ENCODE results near the gene ALDH5A1.

ALDH5A1 gene

GRCh38 chr6:24448396-24448795, 46.4 kb upstream of the ALDH5A1 start:
- Histone ChIP-seq H3K4me2 (ENCODE audit: low read depth, low read length, poor library complexity, severe bottlenecking) (no peak overlapping the region), H3K9me3 (ENCODE audit: insufficient read depth, low read depth, low read length) (no peaks in the 10 kb centered on the region), H3K9me2 (replicated peaks; ENCODE audit: low read depth, low read length) (no peaks in the 10 kb centered on the region), H3K9ac (ENCODE audit: low read depth, low read length, poor library complexity, severe bottlenecking) (no peak overlapping the region), H4K20me1 (ENCODE audit: insufficient read depth, low read length, poor library complexity, severe bottlenecking) (no peaks in the 10 kb centered on the region), H3K27me3 (ENCODE audit: insufficient read depth, low read length, poor library complexity, severe bottlenecking) (no peaks in the 10 kb centered on the region), H3F3A (ENCODE audit: low read depth) (no peaks in the 10 kb centered on the region), H3K4me1 (ENCODE audit: insufficient read depth, low read length, poor library complexity, severe bottlenecking) (peaks cover 8% of the 10 kb centered on the region), H3K36me3 (ENCODE audit: insufficient read depth, low read length) (no peaks in the 10 kb centered on the region), H3K4me3 (ENCODE audit: low read length, poor library complexity, severe bottlenecking) (no peak overlapping the region), H3K79me2 (ENCODE audit: insufficient read depth, low read length) (no peaks in the 10 kb centered on the region), H2AFZ (ENCODE audit: low read length) (no peak overlapping the region)
- no peak for TF ChIP-seq EZH2phosphoT487 (IDR thresholded peaks at IDR 0.05; ENCODE audit: borderline replicate concordance)
- no peak for TF ChIP-seq CTCF (conservative IDR thresholded peaks at IDR 0.05; ENCODE audit: low read length)

- Histone ChIP-seq H4K20me1 (ENCODE audit: insufficient read depth, low read length, poor library complexity, severe bottlenecking) (no peaks in the 10 kb centered on the region), H3K4me3 (ENCODE audit: low read length, poor library complexity, severe bottlenecking) (no peak overlapping the region), H3F3A (ENCODE audit: low read depth) (no peaks in the 10 kb centered on the region), H3K9me3 (ENCODE audit: insufficient read depth, low read depth, low read length) (no peaks in the 10 kb centered on the region), H3K27me3 (ENCODE audit: insufficient read depth, low read length, poor library complexity, severe bottlenecking) (no peaks in the 10 kb centered on the region), H3K4me1 (ENCODE audit: insufficient read depth, low read length, poor library complexity, severe bottlenecking) (peaks cover 8% of the 10 kb centered on the region), H3K79me2 (ENCODE audit: insufficient read depth, low read length) (no peaks in the 10 kb centered on the region), H3K9me2 (replicated peaks; ENCODE audit: low read depth, low read length) (no peaks in the 10 kb centered on the region), H2AFZ (ENCODE audit: low read length) (no peak overlapping the region), H3K9ac (ENCODE audit: low read depth, low read length, poor library complexity, severe bottlenecking) (no peak overlapping the region), H3K36me3 (ENCODE audit: insufficient read depth, low read length) (no peaks in the 10 kb centered on the region), H3K4me2 (ENCODE audit: low read depth, low read length, poor library complexity, severe bottlenecking) (no peak overlapping the region)
- TF ChIP-seq EZH2phosphoT487 (IDR thresholded peaks at IDR 0.05; ENCODE audit: borderline replicate concordance) = no peak
- no peak for TF ChIP-seq CTCF (conservative IDR thresholded peaks at IDR 0.05; ENCODE audit: low read length)
Measured at GRCh38 chr6:24448828-24449525, 45.8 kb upstream of the ALDH5A1 start.

DNA sequence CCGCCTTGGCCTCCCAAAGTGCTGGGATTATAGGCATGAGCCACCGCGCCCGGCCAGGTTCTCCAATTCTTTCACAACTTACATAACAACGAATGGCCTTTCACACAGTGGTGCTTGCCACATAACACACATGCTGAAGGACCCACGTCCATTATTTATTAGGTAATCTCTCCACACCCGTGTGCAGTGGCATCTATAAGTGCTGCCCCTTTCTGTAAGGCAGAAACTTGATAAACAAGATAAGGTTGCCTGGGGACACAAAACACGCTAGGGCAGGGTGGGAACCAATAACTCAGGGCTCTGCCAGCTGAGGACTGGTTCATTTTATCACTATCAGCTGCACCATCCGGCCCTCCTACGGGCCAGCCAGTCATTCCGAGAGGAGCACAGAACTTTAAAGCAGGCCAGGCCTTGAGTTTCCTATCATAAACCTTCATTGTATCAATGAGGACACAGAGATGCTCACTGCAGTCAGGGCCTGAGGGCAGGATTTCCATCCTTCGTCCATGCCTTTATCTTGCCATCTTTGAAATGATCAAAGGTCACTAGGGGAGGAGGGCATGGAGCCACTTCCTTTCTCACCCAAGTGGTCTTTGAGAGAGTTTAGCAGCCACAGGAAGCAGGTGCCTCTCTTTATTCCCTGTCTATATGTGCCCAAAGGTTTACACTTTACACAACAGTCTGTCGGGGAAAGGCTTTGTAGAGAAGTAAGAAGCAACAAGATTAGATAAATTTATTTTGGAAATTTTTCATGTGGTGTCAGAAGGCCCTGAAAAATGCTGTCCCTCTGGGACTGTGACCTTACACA, 43.0 kb upstream of the ALDH5A1 start:
- H3K79me2 ChIP-seq (ENCODE audit: insufficient read depth, low read length) = no peaks in the 10 kb centered on the region
- no peaks in the 10 kb centered on the region for H4K20me1 ChIP-seq (ENCODE audit: insufficient read depth, low read length, poor library complexity, severe bottlenecking)
- no peaks in the 10 kb centered on the region for H3K36me3 ChIP-seq (ENCODE audit: insufficient read depth, low read length)
- no peaks in the 10 kb centered on the region for H3K9me3 ChIP-seq (ENCODE audit: insufficient read depth, low read depth, low read length)
- H3K9ac ChIP-seq (ENCODE audit: low read depth, low read length, poor library complexity, severe bottlenecking) = no peak overlapping the region
- no peak for TF ChIP-seq EZH2phosphoT487 (IDR thresholded peaks at IDR 0.05; ENCODE audit: borderline replicate concordance)
- no peak for TF ChIP-seq CTCF (conservative IDR thresholded peaks at IDR 0.05; ENCODE audit: low read length)
- H3K9me2 ChIP-seq (replicated peaks; ENCODE audit: low read depth, low read length) = no peaks in the 10 kb centered on the region
- no peaks in the 10 kb centered on the region for H3K27me3 ChIP-seq (ENCODE audit: insufficient read depth, low read length, poor library complexity, severe bottlenecking)
- peaks cover 8% of the 10 kb centered on the region for H3K4me1 ChIP-seq (ENCODE audit: insufficient read depth, low read length, poor library complexity, severe bottlenecking)
- H3K4me3 ChIP-seq (ENCODE audit: low read length, poor library complexity, severe bottlenecking) = no peak overlapping the region
- H3K4me2 ChIP-seq (ENCODE audit: low read depth, low read length, poor library complexity, severe bottlenecking) = no peak overlapping the region
- no peaks in the 10 kb centered on the region for H3F3A ChIP-seq (ENCODE audit: low read depth)
- no peak overlapping the region for H2AFZ ChIP-seq (ENCODE audit: low read length)
